Panc1 (cell line): ENCODE data around the gene KRTAP19-6. TPM values are rescaled to one million over a fixed set of nuclear protein-coding genes. Genes with fewer than 3 reads are reported as not detected.

Experiments used
- ATAC-seq: fragments of 200-7000 bp; cut with Tn5 transposase; 2 replicates; pipeline ENCODE4 v1.9.1; 2020; ENCODE audit warnings: mild to moderate bottlenecking, moderate library complexity
- BruUV-seq: library from RNA; stranded (reverse); fragments of 400-500 nt; replicated peaks from 2 replicates; lab custom pipeline; 2021; lab: Mats Ljungman, UMichigan
- CTCF ChIA-PET: fragments of 300-600 bp; sonication (Branson Sonifier 250); formaldehyde crosslinking; loops from one replicate; lab custom pipeline; 2022; ENCODE audit warnings: antibody characterized with exemption; lab: Charles Lee
- POLR2A ChIA-PET: fragments of 300-600 bp; sonication (Branson Sonifier 250); formaldehyde crosslinking; loops from one replicate; lab custom pipeline; 2022; ENCODE audit warnings: antibody characterized with exemption; lab: Charles Lee
- DNase-seq: peaks from one replicate; pipeline ENCODE4 v3.0.0-alpha.2; 2010; ENCODE audit warnings: low read depth, low spot score
- H3K27ac ChIP-seq: 2 replicates; pipeline ENCODE4 v1.5.1; 2011; ENCODE audit warnings: mild to moderate bottlenecking, low read length, inconsistent platforms
- H3K27me3 ChIP-seq: fragments of 200-500 bp; sonication (Bioruptor generic); 2 replicates; pipeline ENCODE4 v1.6.0; 2014; ENCODE audit warnings: low read length, inconsistent platforms; ENCODE audit not compliant: control insufficient read depth, insufficient read depth
- H3K36me3 ChIP-seq: fragments of 200-500 bp; sonication (Bioruptor generic); 2 replicates; pipeline ENCODE4 v1.5.1; 2014; ENCODE audit warnings: inconsistent platforms, mild to moderate bottlenecking, low read length, moderate library complexity; ENCODE audit not compliant: control insufficient read depth, insufficient read depth
- H3K4me1 ChIP-seq: 2 replicates; pipeline ENCODE4 v1.5.1; 2011; ENCODE audit warnings: inconsistent platforms, mild to moderate bottlenecking, low read length, moderate library complexity; ENCODE audit not compliant: control insufficient read depth, insufficient read depth
- H3K4me3 ChIP-seq, 2 experiments: 2 replicates each; pipeline ENCODE4 v1.5.1; 2011 to 2012; ENCODE audit warnings: low read depth in 2 of 2, low read length in 2 of 2, mild to moderate bottlenecking in 2 of 2, inconsistent platforms in 1 of 2, moderate library complexity in 1 of 2
- H3K9me3 ChIP-seq: fragments of 200-500 bp; sonication (Bioruptor generic); 2 replicates; pipeline ENCODE4 v1.5.1; 2014; ENCODE audit warnings: low read depth, mild to moderate bottlenecking, inconsistent platforms, low read length, moderate library complexity; ENCODE audit not compliant: control insufficient read depth, insufficient read depth
- CTCF ChIP-seq: fragments of 450-650 bp; IDR thresholded peaks from 2 replicates; pipeline ENCODE4 v1.5.1; 2017; ENCODE audit warnings: mild to moderate bottlenecking
- POLR2AphosphoS5 ChIP-seq: IDR thresholded peaks from 2 replicates; pipeline ENCODE4 v1.6.1; 2012; ENCODE audit warnings: mild to moderate bottlenecking, low read depth, low read length, moderate library complexity
- REST ChIP-seq, 2 experiments: IDR thresholded peaks; 2 replicates each; pipeline ENCODE4 v1.6.1; 2011 to 2012; ENCODE audit warnings: low read depth in 2 of 2, control low read depth in 1 of 2, low read length in 1 of 2, mild to moderate bottlenecking in 1 of 2, moderate library complexity in 1 of 2; ENCODE audit not compliant: insufficient read depth in 1 of 2
- SIN3A ChIP-seq: IDR thresholded peaks from 2 replicates; pipeline ENCODE4 v1.6.1; 2012; ENCODE audit warnings: low read depth, mild to moderate bottlenecking, low read length, moderate library complexity, borderline replicate concordance; ENCODE audit not compliant: insufficient read depth
- TCF7L2 ChIP-seq: IDR thresholded peaks from 2 replicates; pipeline ENCODE4 v1.6.1; 2011; ENCODE audit warnings: mild to moderate bottlenecking, low read depth, low read length, inconsistent platforms
- in situ Hi-C: cut with HindIII; loops from 2 replicates; pipeline ENCODE4 v1.10.0; 2016; ENCODE audit warnings: low sequenced_read_pairs, low pct_unique_long_range_greater_than_20kb
- intact Hi-C: fragments of 100-400 bp; cut with micrococcal nuclease; formaldehyde crosslinking; loops from one replicate; pipeline ENCODE4 v1.10.0; 2022; ENCODE audit not compliant: unreplicated experiment
- total RNA-seq: library from RNA; stranded (reverse); gene quantifications from one replicate; pipeline ENCODE4 v1.2.1, GENCODE V29; 2021; ENCODE audit not compliant: unreplicated experiment

Gene KRTAP19-6
- total RNA-seq, 1 experiment from 2014 or later, result not detected

- DNase-seq (no peak), ATAC-seq (no peak)
- POLR2A ChIA-PET, result no interaction called here
- Histone ChIP-seq H3K9me3 (no peaks in the 10 kb centered on the region), H3K27ac (no peak overlapping the region), H3K36me3 (no peaks in the 10 kb centered on the region), H3K4me3 (no peak overlapping the region), H3K27me3 (no peaks in the 10 kb centered on the region), H3K4me1 (no peaks in the 10 kb centered on the region)
- in situ Hi-C loops (no loop called here), intact Hi-C loops (no loop called here)
- CTCF ChIA-PET, result no interaction called here
- no TSS peak for BruUV-seq
- no peak for TF ChIP-seq REST (IDR thresholded peaks at IDR 0.05; ENCODE audit: insufficient read depth in 1 of 2, low read depth in 2 of 2, low read length in 1 of 2)
- TF ChIP-seq POLR2AphosphoS5, result no peak
- no peak for TF ChIP-seq TCF7L2
- TF ChIP-seq CTCF, result no peak
- TF ChIP-seq SIN3A, result no peak
Observed at GRCh38 chr21:30563072-30563471, 21.4 kb upstream of the KRTAP19-6 start.

- CTCF ChIA-PET, result no interaction called here
- in situ Hi-C loops, result no loop called here
Observed at GRCh38 chr21:30561957-30562356, 20.3 kb upstream of the KRTAP19-6 start.

More at GRCh38 chr21:30561957-30562356, 20.3 kb upstream of the KRTAP19-6 start:
- Histone ChIP-seq H3K4me3 (no peak overlapping the region), H3K27ac (no peak overlapping the region), H3K36me3 (no peaks in the 10 kb centered on the region), H3K27me3 (no peaks in the 10 kb centered on the region), H3K4me1 (no peaks in the 10 kb centered on the region), H3K9me3 (no peaks in the 10 kb centered on the region)
- intact Hi-C loops, result no loop called here
- DNase-seq (no peak), ATAC-seq (no peak)
- POLR2A ChIA-PET, result no interaction called here
- TF ChIP-seq SIN3A (no peak), TCF7L2 (no peak), REST (IDR thresholded peaks at IDR 0.05; ENCODE audit: insufficient read depth in 1 of 2, low read depth in 2 of 2, low read length in 1 of 2) (no peak), CTCF (no peak), POLR2AphosphoS5 (no peak)
- BruUV-seq, result no TSS peak
